Keratinocyte (primary cell): Measurements from ENCODE around the gene QPRT.

Experiments used
- CTCF ChIP-seq, 3 experiments: IDR thresholded peaks in 1 of 3; conservative IDR thresholded peaks in 1 of 3; optimal IDR thresholded peaks in 1 of 3; 2 replicates in 2 of 3; 3 replicates in 1 of 3; pipeline versions ENCODE3 to v1.5.1; 2011; ENCODE audit warnings: low read length in 3 of 3, mild to moderate bottlenecking in 3 of 3, moderate library complexity in 2 of 3, control low read depth in 1 of 3, inconsistent platforms in 1 of 3; ENCODE audit not compliant: insufficient read depth in 2 of 3; ENCODE audit errors: extremely low read depth in 1 of 3
- EZH2 ChIP-seq: IDR thresholded peaks from one replicate; pipeline ENCODE4 v1.6.1; 2012; ENCODE audit warnings: inconsistent platforms, mild to moderate bottlenecking, low read length, moderate library complexity

GRCh38 chr16:29649588-29650494 is 29.1 kb upstream of the QPRT start:
- TF ChIP-seq CTCF (optimal IDR thresholded peaks at IDR 0.05 in 1 of 3, IDR thresholded peaks at IDR 0.05 in 1 of 3, conservative IDR thresholded peaks at IDR 0.05 in 1 of 3; ENCODE audit: extremely low read depth in 1 of 3, insufficient read depth in 2 of 3, low read length in 3 of 3) (no peak), EZH2 (no peak)
